Camera-type eye (tissue), 1 donor: Measurements from ENCODE around the gene C1orf35. TPM values are rescaled to one million over a fixed set of nuclear protein-coding genes. Genes with fewer than 3 reads are reported as not detected.

Experiments used
- total RNA-seq: library from RNA; depleted of rRNA; stranded (reverse); fragments of >200 nt; gene quantifications from one replicate; pipeline ENCODE4 v1.2.3, GENCODE V29; 2014

Gene C1orf35
- total RNA-seq = 14.3 TPM

DNA sequence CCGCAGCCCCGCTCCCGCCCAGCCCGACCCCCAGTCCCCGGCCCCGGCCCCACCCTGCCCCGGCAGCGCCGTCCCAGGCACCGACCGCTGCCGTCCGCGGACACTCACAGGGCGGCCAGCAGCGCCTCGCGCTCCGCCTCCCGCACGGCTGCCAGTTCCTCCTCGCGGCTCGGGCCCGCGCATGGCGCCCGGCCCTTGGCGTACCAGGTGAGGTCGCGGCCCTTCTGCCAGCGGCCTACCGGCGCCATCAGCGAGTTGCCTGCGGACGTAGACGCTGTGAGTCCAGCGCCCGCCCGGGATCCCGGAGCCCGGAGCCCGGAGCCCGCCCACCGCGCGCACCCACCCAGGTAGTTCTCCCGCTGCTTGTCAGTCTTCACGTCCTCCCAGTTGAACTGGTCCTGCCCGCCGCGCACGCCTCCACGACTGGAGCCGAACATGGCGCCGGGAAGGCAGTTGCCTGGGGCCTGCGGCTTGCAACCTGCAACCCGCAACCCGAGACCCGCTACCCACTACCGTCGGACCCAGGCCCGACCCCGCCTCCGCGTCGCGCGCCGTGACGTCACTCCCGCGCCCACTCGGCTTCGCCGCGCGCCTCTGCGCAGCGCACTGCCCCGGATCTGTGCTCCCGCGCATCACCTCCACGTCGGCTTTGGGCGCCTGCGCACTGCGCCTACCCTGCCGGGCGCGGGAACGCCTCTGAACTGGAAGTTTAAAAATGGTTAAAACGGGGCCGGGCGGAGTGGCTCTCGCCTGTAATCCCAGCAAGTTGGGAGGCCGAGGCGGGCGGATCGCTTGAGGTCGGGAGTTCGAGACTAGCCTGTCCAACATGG lies at the start of gene C1orf35:
Gene C1orf35, minus strand, starts transcription at position 535 of the 830 bp plus-strand sequence. Its CDS starts 98 bp downstream, at position 437.

DNA sequence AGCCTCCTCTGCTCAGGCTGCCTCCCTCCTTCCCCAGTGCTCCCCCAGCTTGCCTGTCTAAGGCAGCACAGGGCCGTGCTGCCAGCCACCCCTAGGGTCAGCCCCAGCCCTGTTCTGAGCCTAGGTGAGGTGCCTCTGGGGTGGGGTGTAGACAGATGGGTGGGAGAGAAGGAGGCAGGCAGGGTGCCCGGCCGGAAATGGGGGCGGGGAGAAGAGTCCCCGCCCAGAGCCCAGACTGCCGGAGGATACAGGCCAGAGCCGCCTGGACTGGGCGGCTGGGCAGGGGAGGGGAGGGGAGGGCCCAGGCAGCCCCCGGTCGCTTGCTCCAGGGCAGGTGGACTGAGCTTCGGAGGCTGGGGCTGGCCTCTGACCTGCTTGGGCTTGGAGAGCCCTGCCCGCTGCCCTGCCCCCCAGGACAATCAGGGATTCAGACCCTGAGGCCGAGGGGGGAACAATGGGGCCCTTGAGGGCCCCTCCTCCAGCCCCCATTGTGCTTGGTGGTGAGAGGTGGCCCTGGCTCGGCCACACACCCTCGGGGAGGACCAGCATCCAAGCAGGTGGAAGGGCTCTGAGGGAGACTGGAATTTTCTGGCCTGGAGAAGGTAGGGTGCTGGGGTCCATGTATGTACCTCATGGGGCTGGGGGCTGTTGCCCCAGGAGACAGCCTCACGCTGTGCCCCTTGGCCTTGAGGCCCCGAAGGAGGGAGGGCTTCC lies 46.4 kb upstream of the C1orf35 start, which contains the start of gene GJC2:
Gene GJC2, plus strand, starts transcription at position 525 of the 714 bp plus-strand sequence. CDS start 7,829 bp downstream, outside the sequence.

DNA sequence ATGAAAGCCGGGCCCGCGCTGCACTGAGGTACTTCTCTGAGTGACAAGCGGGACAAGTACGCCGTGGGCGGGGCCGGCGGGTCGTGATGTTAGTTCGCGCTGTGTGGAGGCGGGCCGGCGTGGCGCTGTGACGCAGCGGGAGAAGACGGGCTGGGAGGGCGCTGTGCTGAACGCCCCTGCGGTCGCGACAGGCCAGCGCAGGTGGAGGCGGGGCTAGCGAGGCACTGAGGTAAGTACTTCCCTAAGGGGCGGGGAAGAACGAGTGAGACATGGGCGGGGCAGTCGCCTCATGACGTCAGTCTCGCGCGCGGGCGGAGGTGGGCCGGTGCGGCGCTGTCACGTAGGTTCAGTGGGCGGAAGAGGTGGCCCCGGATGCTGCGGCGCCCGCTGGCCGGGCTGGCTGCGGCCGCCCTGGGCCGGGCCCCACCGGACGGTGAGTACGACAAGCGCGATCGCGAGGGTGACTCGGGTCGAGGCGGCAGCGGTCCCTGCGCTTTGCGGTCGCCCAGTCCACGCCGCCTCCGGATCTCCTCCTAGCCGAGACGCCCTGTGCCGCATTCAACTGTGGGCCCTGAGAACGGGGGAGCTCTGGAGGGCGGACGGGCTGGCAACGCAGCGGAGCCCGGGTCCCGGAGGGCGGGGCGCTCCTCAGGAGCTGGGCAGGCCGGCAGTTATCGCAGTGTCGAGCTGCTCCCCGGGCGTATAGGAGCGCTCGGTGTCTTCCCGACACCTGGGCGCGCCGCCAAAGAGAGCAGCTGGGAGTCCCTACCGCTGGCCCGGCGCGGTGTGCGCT lies 37.0 kb upstream of the C1orf35 start, which contains the start of gene GUK1:
Gene GUK1, plus strand, starts transcription at position 349 of the 793 bp plus-strand sequence. Its CDS starts 24 bp downstream, at position 373.

DNA sequence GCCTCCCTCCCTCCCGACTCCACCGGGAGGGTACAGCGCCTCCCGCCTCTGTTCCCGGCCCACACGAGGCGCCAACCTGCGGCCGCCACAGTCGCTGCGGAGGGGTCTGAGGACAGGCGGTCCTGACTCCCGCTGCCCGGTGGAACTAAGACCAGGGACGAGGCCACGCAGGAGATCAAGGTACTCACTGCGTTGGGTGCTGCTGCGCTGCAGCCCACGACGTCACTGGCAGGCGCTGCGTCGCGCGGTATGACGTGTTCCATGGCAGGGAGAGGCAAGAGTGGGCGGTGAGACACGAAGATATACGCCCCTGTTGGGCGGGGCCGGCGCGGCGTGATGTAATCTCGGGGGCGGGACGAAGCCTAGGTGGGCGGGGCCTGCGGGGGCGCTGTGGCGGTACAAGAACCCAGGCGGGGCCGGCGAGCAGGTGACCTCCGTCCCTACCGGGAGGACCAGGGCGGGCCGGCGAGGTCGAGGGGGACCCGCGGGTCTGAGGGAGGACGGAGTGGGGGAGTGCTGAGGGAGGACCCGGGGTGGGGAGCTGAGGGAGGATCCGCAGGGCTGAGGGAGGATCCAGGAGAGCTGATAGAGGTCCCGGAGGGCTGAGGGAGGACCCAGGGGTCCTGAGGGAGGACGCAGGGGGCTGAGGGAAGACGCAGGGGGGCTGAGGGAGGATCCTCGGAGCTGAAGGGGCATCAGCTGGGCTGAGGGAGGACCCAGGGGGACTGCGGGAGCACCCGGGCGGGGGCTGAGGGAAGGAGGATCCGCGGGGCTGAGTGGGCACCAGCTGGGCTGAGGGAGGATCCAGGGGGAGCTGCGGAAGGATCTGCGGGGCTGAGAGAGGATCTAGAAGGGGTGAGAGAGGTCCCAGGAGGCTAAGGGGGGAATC lies 6.2 kb upstream of the C1orf35 start, which contains the start of gene MRPL55:
Gene MRPL55, minus strand, starts transcription at position 227 of the 889 bp plus-strand sequence. CDS start 1,039 bp downstream, outside the sequence.

DNA sequence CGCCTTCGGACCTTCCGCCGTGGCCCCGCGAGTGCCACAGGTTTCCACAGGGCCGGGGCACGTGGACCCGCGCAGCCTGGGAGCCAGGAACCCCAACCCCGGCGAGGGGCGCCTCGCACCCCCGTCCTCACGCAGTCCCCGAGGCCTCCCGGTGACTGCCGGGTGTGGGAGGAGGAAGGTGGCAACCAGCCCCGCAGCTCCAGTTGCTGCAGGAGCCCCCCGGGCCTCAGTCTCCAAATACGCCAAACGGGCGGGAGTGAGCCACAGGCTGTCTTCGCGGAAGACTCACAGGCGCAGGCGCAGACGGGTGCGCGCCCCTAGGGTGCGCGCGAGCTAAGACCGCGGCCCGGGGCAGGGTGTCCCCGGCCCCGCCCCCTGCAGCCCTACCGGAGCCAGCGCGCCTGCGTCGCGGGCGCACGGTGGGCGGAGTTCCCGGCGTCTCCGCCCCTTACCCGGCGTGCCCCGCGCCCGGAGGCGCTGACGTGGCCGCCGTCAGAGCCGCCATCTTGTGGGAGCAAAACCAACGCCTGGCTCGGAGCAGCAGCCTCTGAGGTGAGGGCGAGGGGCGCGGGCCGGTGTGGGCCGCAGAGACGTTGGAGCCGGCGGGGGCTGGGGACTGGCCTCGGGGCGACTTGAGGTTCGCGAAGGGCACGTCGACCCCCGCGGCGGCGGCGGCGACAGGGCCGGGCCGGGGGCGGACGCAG lies 20.8 kb downstream of the C1orf35 start, which contains the start of gene ARF1:
Gene ARF1, plus strand, starts transcription at position 495 of the 704 bp plus-strand sequence. CDS start 14,407 bp downstream, outside the sequence.

Other genes with a start within 250 kb of the C1orf35 start
- 4.3 TPM for gene WNT9A, start 155.4 kb downstream of the C1orf35 start, total RNA-seq
- gene WNT3A, start 96.3 kb downstream of the C1orf35 start, total RNA-seq = 0.22 TPM
- 184 TPM for gene ARF1, start 20.6 kb downstream of the C1orf35 start, total RNA-seq
- 36.6 TPM for gene MRPL55, start 6.0 kb upstream of the C1orf35 start, total RNA-seq
- gene GUK1, start 37.0 kb upstream of the C1orf35 start, total RNA-seq = 185 TPM
- gene GJC2, start 46.6 kb upstream of the C1orf35 start, total RNA-seq = 2.1 TPM
- 13.7 TPM for gene IBA57, start 62.5 kb upstream of the C1orf35 start, total RNA-seq
- 86.5 TPM for gene OBSCN, start 104.7 kb upstream of the C1orf35 start, total RNA-seq